ENCODE measurements around the gene ELF4.

ELF4 gene

DNA sequence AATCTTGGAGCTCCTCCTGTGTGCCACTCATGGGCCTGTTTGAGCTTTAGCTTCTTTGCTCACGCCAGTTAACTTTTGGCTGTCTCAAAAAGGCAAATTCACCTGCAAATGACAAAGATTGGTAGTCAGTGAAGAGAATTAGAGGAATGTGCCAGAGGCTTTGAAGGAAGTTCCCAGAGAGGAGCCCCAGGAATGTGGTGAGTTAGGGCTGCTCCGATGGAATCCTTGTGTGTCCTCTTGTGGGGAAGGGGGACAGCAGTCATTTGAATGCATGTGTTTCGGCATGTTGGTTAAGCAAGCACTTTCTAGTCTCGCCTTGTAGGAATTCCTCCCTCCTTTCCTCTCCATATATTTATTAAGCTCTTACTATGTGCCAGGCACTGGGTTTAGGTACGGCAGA, 62.9 kb downstream of the ELF4 start:
- DNase-seq (ENCODE audit: low spot score) = no peak

- DNase-seq (ENCODE audit: low spot score) = no peak
Measured at GRCh38 chrX:130039847-130040246, 70.5 kb downstream of the ELF4 start.

- DNase-seq (ENCODE audit: low spot score) = no peak
Measured at GRCh38 chrX:130034178-130034577, 76.1 kb downstream of the ELF4 start.

GRCh38 chrX:130032552-130032951, 77.7 kb downstream of the ELF4 start:
- no peak for DNase-seq (ENCODE audit: low spot score)

- no peak for DNase-seq (ENCODE audit: low spot score)
Measured at GRCh38 chrX:130030826-130031225, 79.5 kb downstream of the ELF4 start.

- no peak for DNase-seq (ENCODE audit: low spot score)
Measured at GRCh38 chrX:130028196-130028595, 82.1 kb downstream of the ELF4 start.

- DNase-seq (ENCODE audit: low spot score) = no peak
Measured at GRCh38 chrX:130027569-130027968, 82.7 kb downstream of the ELF4 start.

- no peak for DNase-seq (ENCODE audit: low spot score)
Measured at GRCh38 chrX:130025256-130025655, 85.0 kb downstream of the ELF4 start.

DNA sequence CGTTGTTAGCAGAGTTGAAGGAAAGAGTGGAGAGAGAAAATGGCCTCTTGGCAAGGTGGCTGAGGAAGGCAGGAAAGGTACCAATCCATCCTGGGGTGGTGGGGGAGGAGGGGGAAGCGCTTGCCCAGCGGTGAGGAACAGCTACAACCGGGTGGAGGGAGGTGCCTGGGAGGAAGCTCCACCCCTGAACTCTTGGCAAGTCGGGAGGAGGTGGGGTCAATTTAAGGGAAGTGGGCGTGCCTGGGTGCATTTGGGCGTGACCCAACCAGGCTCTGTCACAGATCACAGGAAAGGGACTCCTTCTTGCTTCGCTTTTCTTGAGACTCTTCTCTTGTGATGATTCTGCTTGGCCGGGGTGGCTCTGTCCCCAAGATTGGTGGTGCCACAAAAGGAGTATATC, 86.2 kb downstream of the ELF4 start:
- DNase-seq (ENCODE audit: low spot score) = peak; percentile 65

GRCh38 chrX:130020661-130021324, 89.5 kb downstream of the ELF4 start:
- no peak for DNase-seq (ENCODE audit: low spot score)

DNA sequence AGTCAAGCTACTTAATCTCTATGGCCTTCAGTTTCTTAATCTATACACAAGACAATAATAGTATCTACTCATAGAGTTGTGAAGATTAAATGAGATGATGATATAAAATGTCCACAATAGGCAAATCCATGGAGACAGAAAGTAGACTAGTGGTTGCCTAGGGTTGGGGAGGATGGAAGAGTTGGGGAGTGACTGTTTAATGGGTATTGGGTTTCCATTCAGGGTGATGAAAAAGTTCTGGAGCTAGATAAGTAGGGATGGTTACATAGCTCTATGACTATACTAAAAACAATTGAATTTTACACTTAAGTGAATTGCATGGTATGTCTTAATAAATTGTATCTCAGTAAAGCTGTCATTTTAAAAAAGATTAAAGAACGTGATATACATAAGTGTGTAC, 92.2 kb downstream of the ELF4 start:
- no peak for DNase-seq (ENCODE audit: low spot score)

DNA sequence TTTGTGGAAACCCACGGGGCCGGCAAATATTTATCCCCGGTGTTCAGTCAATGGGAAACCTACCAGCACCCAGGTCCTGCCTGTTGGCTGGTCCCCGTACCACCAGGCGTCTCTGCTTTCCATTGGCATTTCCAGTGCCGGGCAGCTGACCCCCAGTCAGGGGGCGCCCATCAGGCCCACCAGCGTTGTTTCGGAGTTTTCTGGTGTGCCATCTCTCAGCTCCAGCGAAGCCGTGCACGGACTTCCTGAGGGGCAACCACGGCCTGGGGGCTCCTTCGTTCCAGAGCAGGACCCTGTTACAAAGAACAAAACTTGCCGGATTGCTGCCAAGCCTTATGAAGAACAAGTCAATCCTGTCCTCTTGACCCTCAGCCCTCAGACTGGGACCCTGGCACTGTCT, 95.1 kb downstream of the ELF4 start:
- no peak for DNase-seq (ENCODE audit: low spot score)

Measured in ecto neural progenitor cell (in vitro differentiated cells).